Tibial nerve (tissue), 4 donors: ENCODE measurements around the gene AGO4. TPM values are rescaled to one million over a fixed set of nuclear protein-coding genes. Genes with fewer than 3 reads are reported as not detected.
"Not testable (repeated sequence)": the region's sequence is repeated elsewhere in the genome, so short reads cannot be mapped to it uniquely, and the experiment has no call there.

Experiments used
- DNase-seq, 2 donors: peaks; one replicate each; pipeline ENCODE4 v3.0.0-alpha.2; 2019; ENCODE audit warnings: low spot score in 2 of 2
- H3K27ac ChIP-seq, 4 donors: fragments of 200-600 bp; sonication (generic) in 3 of 4; one replicate each; pipeline ENCODE4 v1.5.1; 2017 to 2019; ENCODE audit warnings: mild to moderate bottlenecking in 1 of 4
- H3K27me3 ChIP-seq, 2 donors: fragments of 200-600 bp; sonication (generic) in 1 of 2; one replicate each; pipeline versions ENCODE4 v1.5.1 to v1.6.0; 2017 to 2019
- H3K36me3 ChIP-seq, 3 donors: fragments of 200-600 bp; sonication (generic); one replicate each; pipeline ENCODE4 v1.5.1; 2018 to 2019
- H3K4me1 ChIP-seq, 4 donors: fragments of 200-600 bp; sonication (generic) in 3 of 4; one replicate each; pipeline ENCODE4 v1.5.1; 2017 to 2019
- H3K4me3 ChIP-seq, 4 donors: fragments of 200-600 bp; sonication (generic) in 3 of 4; one replicate each; pipeline ENCODE4 v1.5.1; 2017 to 2019; ENCODE audit warnings: mild to moderate bottlenecking in 1 of 4, moderate library complexity in 1 of 4
- H3K9me3 ChIP-seq, 4 donors: fragments of 200-600 bp; sonication (generic) in 3 of 4; one replicate each; pipeline ENCODE4 v1.5.1; 2017 to 2019
- CTCF ChIP-seq, 5 experiments: fragments of 200-600 bp in 3 of 5; fragments of 450-650 bp in 2 of 5; sonication (generic) in 3 of 5; IDR thresholded peaks; one replicate each; pipeline ENCODE4 v1.5.1; 2016 to 2019; ENCODE audit warnings: antibody characterized with exemption in 5 of 5, mild to moderate bottlenecking in 3 of 5, moderate library complexity in 2 of 5
- EP300 ChIP-seq, 2 donors: sonication (generic); formaldehyde crosslinking; IDR thresholded peaks; one replicate each; pipeline ENCODE4 v1.6.1; 2017; ENCODE audit warnings: antibody characterized with exemption in 2 of 2, mild to moderate bottlenecking in 1 of 2
- POLR2A ChIP-seq, 2 donors: fragments of 450-650 bp; IDR thresholded peaks; one replicate each; pipeline ENCODE4 v1.6.1; 2017; ENCODE audit warnings: antibody characterized with exemption in 2 of 2, mild to moderate bottlenecking in 2 of 2, moderate library complexity in 2 of 2
- WGBS, 2 donors: methylation state at CpG; one replicate each; pipeline ENCODE4 v1.1.5; 2018; 5-methylcytosine and 5-hydroxymethylcytosine counted together
- total RNA-seq, 4 donors: library from RNA; depleted of rRNA; stranded (reverse); fragments of >200 nt; gene quantifications; one replicate each; pipeline ENCODE4 v1.1.0, GENCODE V29; 2016

The AGO4 gene
- total RNA-seq, 4 donors from 2014 or later, result 11.5 to 16.3 (median 13.9) TPM

GRCh38 chr1:35808450-35809113 is 766 bp downstream of the AGO4 start:
- TF ChIP-seq EP300 (IDR thresholded peaks at IDR 0.05) (peak in 1 of 2 donors; percentile 20), POLR2A (IDR thresholded peaks at IDR 0.05) (peak in 1 of 2 donors; percentile 8), CTCF (IDR thresholded peaks at IDR 0.05) (no peak)
- DNase-seq, result no peak
- WGBS, 2 donors, result 0 to 2% methylated on average over 18 to 31 of the region's 49 CpGs
- H3K27me3 ChIP-seq, result no peaks in the 10 kb centered on the region
- peak overlapping the region; percentile 65 to 93 (median 87) for H3K27ac ChIP-seq
- no peaks in the 10 kb centered on the region for H3K9me3 ChIP-seq
- peaks cover 0 to 6% (median 0%) of the 10 kb centered on the region in 3 donors for H3K36me3 ChIP-seq
- H3K4me3 ChIP-seq, result peak overlapping the region; percentile 61 to 99 (median 78)
- peaks cover 0 to 30% (median 13%) of the 10 kb centered on the region in 4 donors for H3K4me1 ChIP-seq

GRCh38 chr1:35809114-35810095 is 1.6 kb downstream of the AGO4 start:
- no peak for DNase-seq
- H3K36me3 ChIP-seq, result peaks cover 0 to 6% (median 0%) of the 10 kb centered on the region in 3 donors
- no peaks in the 10 kb centered on the region for H3K27me3 ChIP-seq
- H3K9me3 ChIP-seq, result no peaks in the 10 kb centered on the region
- H3K4me1 ChIP-seq, result peaks cover 0 to 30% (median 13%) of the 10 kb centered on the region in 4 donors
- 50% methylated on average over 7 of the region's 7 CpGs for WGBS, 2 donors
- TF ChIP-seq EP300 (IDR thresholded peaks at IDR 0.05) (no peak), CTCF (IDR thresholded peaks at IDR 0.05) (no peak), POLR2A (IDR thresholded peaks at IDR 0.05) (no peak)
- peak overlapping the region; percentile 65 to 93 (median 87) for H3K27ac ChIP-seq
- H3K4me3 ChIP-seq, result peak overlapping the region; percentile 61 to 99 (median 78)

GRCh38 chr1:35810096-35810881 is 2.5 kb downstream of the AGO4 start:
- no peak overlapping the region for H3K27ac ChIP-seq
- 59 to 65% methylated on average over 2 of the region's 2 CpGs for WGBS, 2 donors
- no peak overlapping the region for H3K4me3 ChIP-seq

GRCh38 chr1:35812754-35813153 is 4.9 kb downstream of the AGO4 start:
- not testable (repeated sequence) for H3K4me3 ChIP-seq, H3K9me3 ChIP-seq, H3K36me3 ChIP-seq, DNase-seq, H3K27ac ChIP-seq, H3K27me3 ChIP-seq
- WGBS, 2 donors, result 92 to 94% methylated on average over 5 of the region's 5 CpGs
- H3K4me1 ChIP-seq, result peaks cover 0 to 30% (median 13%) of the 10 kb centered on the region in 4 donors

More at GRCh38 chr1:35810096-35810881, 2.5 kb downstream of the AGO4 start:
- no peak for DNase-seq
- Histone ChIP-seq H3K36me3 (peaks cover 0 to 6% (median 0%) of the 10 kb centered on the region in 3 donors), H3K4me1 (peaks cover 0 to 30% (median 13%) of the 10 kb centered on the region in 4 donors), H3K9me3 (no peaks in the 10 kb centered on the region), H3K27me3 (no peaks in the 10 kb centered on the region)
- TF ChIP-seq EP300 (IDR thresholded peaks at IDR 0.05) (no peak), POLR2A (IDR thresholded peaks at IDR 0.05) (no peak), CTCF (IDR thresholded peaks at IDR 0.05) (no peak)

- Histone ChIP-seq H3K4me3 (no peak overlapping the region), H3K9me3 (no peaks in the 10 kb centered on the region), H3K36me3 (peaks cover 0 to 63% (median 7%) of the 10 kb centered on the region in 3 donors), H3K27ac (no peak overlapping the region), H3K27me3 (no peaks in the 10 kb centered on the region), H3K4me1 (no peaks in the 10 kb centered on the region)
- WGBS, 2 donors, result 81 to 84% methylated on average over 1 of the region's 1 CpG
- no peak for TF ChIP-seq CTCF (IDR thresholded peaks at IDR 0.05)
- no peak for TF ChIP-seq EP300 (IDR thresholded peaks at IDR 0.05)
- TF ChIP-seq POLR2A (IDR thresholded peaks at IDR 0.05), result no peak
- no peak for DNase-seq
Observed at GRCh38 chr1:35825255-35825654, 17.4 kb downstream of the AGO4 start.
